Testis (tissue), 3 donors: ENCODE results near the gene REEP5. TPM values are rescaled to one million over a fixed set of nuclear protein-coding genes. Genes with fewer than 3 reads are reported as not detected.

Source experiments
- DNase-seq: peaks from one replicate; pipeline ENCODE4 v3.0.0-alpha.2; 2019
- H3K27ac ChIP-seq, 2 donors: fragments of 200-600 bp; sonication (generic); one replicate each; pipeline ENCODE4 v1.5.1; 2019
- H3K27me3 ChIP-seq: fragments of 200-600 bp; sonication (generic); one replicate; pipeline ENCODE4 v1.5.1; 2019
- H3K36me3 ChIP-seq: fragments of 200-600 bp; sonication (generic); one replicate; pipeline ENCODE4 v1.5.1; 2017; ENCODE audit warnings: low read depth; ENCODE audit errors: missing control alignments
- H3K4me1 ChIP-seq: fragments of 200-600 bp; sonication (generic); one replicate; pipeline ENCODE4 v1.5.1; 2019
- H3K4me3 ChIP-seq, 2 donors: fragments of 200-600 bp; sonication (generic); one replicate each; pipeline ENCODE4 v1.5.1; 2017 to 2019
- H3K9me3 ChIP-seq: fragments of 200-600 bp; sonication (generic); one replicate; pipeline ENCODE4 v1.5.1; 2017
- POLR2A ChIP-seq: fragments of 450-650 bp; IDR thresholded peaks from one replicate; pipeline ENCODE4 v1.6.1; 2017; ENCODE audit warnings: antibody characterized with exemption, mild to moderate bottlenecking, moderate library complexity
- WGBS, 2 donors: methylation state at CpG; one replicate each; pipeline ENCODE4 v1.1.5; 2018; 5-methylcytosine and 5-hydroxymethylcytosine counted together
- intact Hi-C: fragments of 100-400 bp; cut with DNase I; formaldehyde crosslinking; loops from one replicate; pipeline ENCODE4 v1.15.1; 2023; ENCODE audit warnings: low total_unique reads
- polyA plus RNA-seq: library from polyadenylated mRNA; stranded (reverse); fragments of 350-450 nt; fragmentation: Illumina TruSeq; extraction: RNeasy Lipid Tissue Mini Kit (QIAGEN cat#74804); gene quantifications from one replicate; pipeline ENCODE4 v1.2.3, GENCODE V29; 2014; ENCODE audit warnings: low read depth, low replicate concordance; ENCODE audit not compliant: insufficient read depth
- total RNA-seq, 2 donors: library from RNA; depleted of rRNA; stranded (reverse); fragments of >200 nt; gene quantifications; one replicate each; pipeline ENCODE4 v1.2.3, GENCODE V29; 2016
- TF ChIP-seq, protein P1 (sequence below), 3 experiments: fragments of 450-650 bp in 2 of 3; fragments of 200-600 bp in 1 of 3; sonication (generic) in 1 of 3; IDR thresholded peaks; one replicate each; pipeline ENCODE4 v1.5.1; 2016 to 2019; ENCODE audit warnings: antibody characterized with exemption in 3 of 3, mild to moderate bottlenecking in 2 of 3, moderate library complexity in 1 of 3

Gene REEP5
- total and polyA plus RNA-seq, 3 donors from 2014 or later = 33.3 to 75.6 (median 34.2) TPM

DNA sequence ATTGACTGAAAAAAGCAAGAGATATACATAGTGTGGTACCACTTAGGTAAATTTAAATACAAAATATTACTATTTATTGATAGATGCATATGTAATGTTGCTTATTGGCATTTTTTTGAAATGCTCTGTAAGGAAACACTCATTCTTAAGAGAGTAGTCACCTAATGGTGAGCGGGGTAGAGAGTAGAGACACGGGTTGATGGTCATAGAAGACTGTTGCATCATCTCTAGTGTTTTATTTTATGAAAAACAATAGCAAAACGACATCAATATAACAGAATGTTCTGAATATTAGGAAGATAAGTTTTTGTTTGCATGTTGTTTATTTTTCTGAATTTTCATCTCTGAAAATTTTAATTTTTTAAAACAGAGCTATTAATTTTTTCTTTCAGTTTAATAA, 56.9 kb downstream of the REEP5 start:
- H3K36me3 ChIP-seq = no peaks in the 10 kb centered on the region
- intact Hi-C loops = no loop called here
- 90 to 92% methylated on average over 3 of the region's 3 CpGs for WGBS, 2 donors

DNA sequence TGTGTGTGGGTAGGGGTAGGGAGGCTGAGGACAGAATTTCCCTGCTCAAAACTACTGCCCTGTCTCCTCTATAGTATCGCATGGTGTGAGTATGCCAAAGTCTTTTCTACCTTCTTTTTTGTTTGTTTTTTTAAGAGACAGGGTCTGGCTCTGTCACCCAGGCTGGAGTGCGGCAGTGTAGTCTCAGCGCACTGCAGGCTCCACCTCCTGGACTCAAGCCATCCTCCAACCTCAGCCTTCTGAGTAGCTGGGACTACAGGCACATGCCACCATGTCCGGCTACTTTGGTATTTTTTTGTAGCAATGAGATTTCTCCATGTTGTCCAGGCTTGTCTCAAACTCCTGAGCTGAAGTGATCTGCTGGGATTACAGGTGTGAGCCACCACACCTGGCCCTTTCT, 58.5 kb downstream of the REEP5 start:
- H3K27ac ChIP-seq = no peak overlapping the region
- peaks cover 7% of the 10 kb centered on the region for H3K4me1 ChIP-seq
- H3K36me3 ChIP-seq = no peaks in the 10 kb centered on the region
- H3K9me3 ChIP-seq = no peaks in the 10 kb centered on the region
- no peak for TF ChIP-seq POLR2A
- TF ChIP-seq, protein P1, sequence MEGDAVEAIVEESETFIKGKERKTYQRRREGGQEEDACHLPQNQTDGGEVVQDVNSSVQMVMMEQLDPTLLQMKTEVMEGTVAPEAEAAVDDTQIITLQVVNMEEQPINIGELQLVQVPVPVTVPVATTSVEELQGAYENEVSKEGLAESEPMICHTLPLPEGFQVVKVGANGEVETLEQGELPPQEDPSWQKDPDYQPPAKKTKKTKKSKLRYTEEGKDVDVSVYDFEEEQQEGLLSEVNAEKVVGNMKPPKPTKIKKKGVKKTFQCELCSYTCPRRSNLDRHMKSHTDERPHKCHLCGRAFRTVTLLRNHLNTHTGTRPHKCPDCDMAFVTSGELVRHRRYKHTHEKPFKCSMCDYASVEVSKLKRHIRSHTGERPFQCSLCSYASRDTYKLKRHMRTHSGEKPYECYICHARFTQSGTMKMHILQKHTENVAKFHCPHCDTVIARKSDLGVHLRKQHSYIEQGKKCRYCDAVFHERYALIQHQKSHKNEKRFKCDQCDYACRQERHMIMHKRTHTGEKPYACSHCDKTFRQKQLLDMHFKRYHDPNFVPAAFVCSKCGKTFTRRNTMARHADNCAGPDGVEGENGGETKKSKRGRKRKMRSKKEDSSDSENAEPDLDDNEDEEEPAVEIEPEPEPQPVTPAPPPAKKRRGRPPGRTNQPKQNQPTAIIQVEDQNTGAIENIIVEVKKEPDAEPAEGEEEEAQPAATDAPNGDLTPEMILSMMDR (IDR thresholded peaks at IDR 0.05) = no peak
- intact Hi-C loops = no loop called here
- no peaks in the 10 kb centered on the region for H3K27me3 ChIP-seq
- DNase-seq = no peak
- WGBS, 2 donors = 65 to 76% methylated on average over 4 of the region's 4 CpGs
- no peak overlapping the region for H3K4me3 ChIP-seq

More for the DNA sequence above, 56.9 kb downstream of the REEP5 start:
- Histone ChIP-seq H3K4me3 (no peak overlapping the region), H3K27me3 (no peaks in the 10 kb centered on the region), H3K9me3 (no peaks in the 10 kb centered on the region), H3K27ac (no peak overlapping the region), H3K4me1 (peaks cover 7% of the 10 kb centered on the region)
- no peak for DNase-seq
- TF ChIP-seq, protein P1 (IDR thresholded peaks at IDR 0.05) = no peak
- no peak for TF ChIP-seq POLR2A

DNA sequence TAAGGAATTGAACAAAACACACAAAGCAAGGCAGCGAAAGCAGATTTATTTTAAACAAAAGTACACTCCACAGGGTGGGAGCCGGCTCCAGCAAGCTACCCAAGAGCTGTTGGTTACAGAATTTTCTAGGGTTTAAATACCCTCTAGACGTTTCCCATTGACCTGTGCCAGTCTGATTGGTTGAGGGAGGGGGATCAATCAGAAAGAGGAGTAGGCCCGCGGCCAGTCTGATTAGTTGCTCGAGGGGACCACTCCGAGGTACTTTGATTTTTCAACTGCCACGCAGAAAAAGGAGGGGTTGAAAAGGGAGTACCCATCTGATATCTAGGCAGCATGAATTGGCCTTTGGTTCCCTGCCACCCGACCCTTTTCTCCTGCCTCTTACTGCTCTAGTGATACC, 59.9 kb downstream of the REEP5 start:
- H3K4me3 ChIP-seq = peak overlapping the region; percentile 77 to 94
- H3K27ac ChIP-seq = peak overlapping the region in 1 of 2 donors; percentile 57
- no peaks in the 10 kb centered on the region for H3K36me3 ChIP-seq
- no peak for DNase-seq
- peaks cover 7% of the 10 kb centered on the region for H3K4me1 ChIP-seq
- WGBS, 2 donors = 26 to 41% methylated on average over 9 of the region's 9 CpGs
- TF ChIP-seq, protein P1 (IDR thresholded peaks at IDR 0.05) = no peak
- TF ChIP-seq POLR2A = no peak
- H3K27me3 ChIP-seq = no peaks in the 10 kb centered on the region
- intact Hi-C loops = no loop called here
- no peaks in the 10 kb centered on the region for H3K9me3 ChIP-seq

DNA sequence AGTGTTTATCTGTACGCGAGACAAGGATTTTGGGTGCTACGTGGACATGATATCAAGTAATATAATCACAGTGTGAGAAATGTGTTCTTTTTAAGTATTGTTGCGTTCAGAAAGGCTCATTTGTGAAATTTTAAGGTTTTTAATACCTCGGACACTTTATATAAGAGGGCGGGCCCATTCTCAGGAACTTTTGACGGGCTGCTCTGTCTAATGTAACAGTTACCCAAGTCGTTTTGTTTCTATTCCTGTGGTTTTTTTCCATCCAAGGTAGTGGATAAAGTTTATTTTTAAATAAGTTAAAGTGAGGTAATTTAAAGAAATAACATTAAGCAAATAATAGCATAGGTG, 60.4 kb downstream of the REEP5 start:
- 0 to 1% methylated on average over 8 of the region's 8 CpGs for WGBS, 2 donors
- intact Hi-C loops = no loop called here
- H3K27ac ChIP-seq = peak overlapping the region; percentile 8 to 57

More for the DNA sequence above, 60.4 kb downstream of the REEP5 start:
- Histone ChIP-seq H3K9me3 (no peaks in the 10 kb centered on the region), H3K4me1 (peaks cover 7% of the 10 kb centered on the region), H3K36me3 (no peaks in the 10 kb centered on the region), H3K27me3 (no peaks in the 10 kb centered on the region), H3K4me3 (peak overlapping the region; percentile 77 to 94)
- no peak for DNase-seq
- TF ChIP-seq, protein P1 (IDR thresholded peaks at IDR 0.05) = no peak
- no peak for TF ChIP-seq POLR2A
